K562 treated with DMSO at 1 percent for 24 hours (cell line): Measurements from ENCODE around the gene SSX4B. TPM values are rescaled to one million over a fixed set of nuclear protein-coding genes. Genes with fewer than 3 reads are reported as not detected.

ENCODE experiments used
- total RNA-seq: library from RNA; unstranded; fragments of 300-600 nt; gene quantifications from 2 replicates; pipeline ENCODE4 v1.2.3, GENCODE V29; 2022; ENCODE audit warnings: low read depth; ENCODE audit not compliant: insufficient read depth

SSX4B gene, protein sequence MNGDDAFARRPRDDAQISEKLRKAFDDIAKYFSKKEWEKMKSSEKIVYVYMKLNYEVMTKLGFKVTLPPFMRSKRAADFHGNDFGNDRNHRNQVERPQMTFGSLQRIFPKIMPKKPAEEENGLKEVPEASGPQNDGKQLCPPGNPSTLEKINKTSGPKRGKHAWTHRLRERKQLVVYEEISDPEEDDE
- 9.5 and 22.0 TPM in 2 replicates for total RNA-seq

GRCh38 chrX:48411860-48412259 is at the start of gene SSX4B:
Gene SSX4B, minus strand, starts transcription at chrX:48411960. Its CDS starts 588 bp downstream, at chrX:48411372.

GRCh38 chrX:48383239-48383638 is 28.5 kb downstream of the SSX4B start, which contains the start of gene SSX4:
Gene SSX4, plus strand, starts transcription at chrX:48383539. Its CDS starts 515 bp downstream, at chrX:48384054.

GRCh38 chrX:48356315-48357094 is 55.3 kb downstream of the SSX4B start, which contains the start of gene SSX3:
Gene SSX3, minus strand, starts transcription at chrX:48356703. Its CDS starts 1,454 bp downstream, at chrX:48355249.

Other genes with a start within 250 kb of the SSX4B start
- gene SSX5, start 215.2 kb downstream of the SSX4B start, total RNA-seq = 0.76 and 1.1 TPM in 2 replicates
- gene SSX1, start 156.6 kb downstream of the SSX4B start, total RNA-seq = 80.4 and 98.9 TPM in 2 replicates
- gene SSX3, start 55.3 kb downstream of the SSX4B start, total RNA-seq = 36.3 and 37.7 TPM in 2 replicates
- gene SSX4, start 28.4 kb downstream of the SSX4B start, total RNA-seq = 14.1 TPM in 1 of 2 replicates, not detected in the other
- 27.2 and 36.4 TPM in 2 replicates for gene SLC38A5, start 58.3 kb upstream of the SSX4B start, total RNA-seq
- gene FTSJ1, start 64.2 kb upstream of the SSX4B start, total RNA-seq = 45.6 and 45.9 TPM in 2 replicates
- 6.7 and 11.1 TPM in 2 replicates for gene PORCN, start 97.0 kb upstream of the SSX4B start, total RNA-seq
- 236 and 255 TPM in 2 replicates for gene EBP, start 109.8 kb upstream of the SSX4B start, total RNA-seq
- 11.5 and 12.9 TPM in 2 replicates for gene TBC1D25, start 127.8 kb upstream of the SSX4B start, total RNA-seq
- 60.6 and 67.0 TPM in 2 replicates for gene RBM3, start 162.5 kb upstream of the SSX4B start, total RNA-seq
- gene WDR13, start 185.5 kb upstream of the SSX4B start, total RNA-seq = 93.9 and 94.4 TPM in 2 replicates